Body of pancreas (tissue), 4 donors: Measurements from ENCODE around the gene SYT9.

ENCODE experiments used
- CTCF ChIP-seq, 7 experiments: fragments of 450-650 bp in 4 of 7; fragments of 200-600 bp in 3 of 7; sonication (generic) in 3 of 7; IDR thresholded peaks; one replicate each; pipeline ENCODE4 v1.5.1; 2016 to 2019; ENCODE audit warnings: antibody characterized with exemption in 7 of 7
- POLR2A ChIP-seq, 3 donors: fragments of 450-650 bp; IDR thresholded peaks; one replicate each; pipeline ENCODE4 v1.6.1; 2016; ENCODE audit warnings: antibody characterized with exemption in 3 of 3, mild to moderate bottlenecking in 2 of 3

- TF ChIP-seq POLR2A (IDR thresholded peaks at IDR 0.05) (no peak), CTCF (IDR thresholded peaks at IDR 0.05) (no peak)
Observed at GRCh38 chr11:7451520-7451919, 199.8 kb downstream of the SYT9 start.
